ENCODE data around the gene STX5.

Gene STX5

GRCh38 chr11:62875698-62876478 is 44.0 kb upstream of the STX5 start:
- TF ChIP-seq, protein P1, sequence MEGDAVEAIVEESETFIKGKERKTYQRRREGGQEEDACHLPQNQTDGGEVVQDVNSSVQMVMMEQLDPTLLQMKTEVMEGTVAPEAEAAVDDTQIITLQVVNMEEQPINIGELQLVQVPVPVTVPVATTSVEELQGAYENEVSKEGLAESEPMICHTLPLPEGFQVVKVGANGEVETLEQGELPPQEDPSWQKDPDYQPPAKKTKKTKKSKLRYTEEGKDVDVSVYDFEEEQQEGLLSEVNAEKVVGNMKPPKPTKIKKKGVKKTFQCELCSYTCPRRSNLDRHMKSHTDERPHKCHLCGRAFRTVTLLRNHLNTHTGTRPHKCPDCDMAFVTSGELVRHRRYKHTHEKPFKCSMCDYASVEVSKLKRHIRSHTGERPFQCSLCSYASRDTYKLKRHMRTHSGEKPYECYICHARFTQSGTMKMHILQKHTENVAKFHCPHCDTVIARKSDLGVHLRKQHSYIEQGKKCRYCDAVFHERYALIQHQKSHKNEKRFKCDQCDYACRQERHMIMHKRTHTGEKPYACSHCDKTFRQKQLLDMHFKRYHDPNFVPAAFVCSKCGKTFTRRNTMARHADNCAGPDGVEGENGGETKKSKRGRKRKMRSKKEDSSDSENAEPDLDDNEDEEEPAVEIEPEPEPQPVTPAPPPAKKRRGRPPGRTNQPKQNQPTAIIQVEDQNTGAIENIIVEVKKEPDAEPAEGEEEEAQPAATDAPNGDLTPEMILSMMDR (IDR thresholded peaks at IDR 0.05), result no peak
- TF ChIP-seq ZFX (IDR thresholded peaks at IDR 0.05; ENCODE audit: borderline replicate concordance), result no peak
- H3K27ac ChIP-seq, result no peak overlapping the region

GRCh38 chr11:62874851-62875250 is 43.0 kb upstream of the STX5 start:
- TF ChIP-seq, protein P1 (IDR thresholded peaks at IDR 0.05), result no peak
- no peak for TF ChIP-seq ZFX (IDR thresholded peaks at IDR 0.05; ENCODE audit: borderline replicate concordance)
- H3K27ac ChIP-seq, result no peak overlapping the region

DNA sequence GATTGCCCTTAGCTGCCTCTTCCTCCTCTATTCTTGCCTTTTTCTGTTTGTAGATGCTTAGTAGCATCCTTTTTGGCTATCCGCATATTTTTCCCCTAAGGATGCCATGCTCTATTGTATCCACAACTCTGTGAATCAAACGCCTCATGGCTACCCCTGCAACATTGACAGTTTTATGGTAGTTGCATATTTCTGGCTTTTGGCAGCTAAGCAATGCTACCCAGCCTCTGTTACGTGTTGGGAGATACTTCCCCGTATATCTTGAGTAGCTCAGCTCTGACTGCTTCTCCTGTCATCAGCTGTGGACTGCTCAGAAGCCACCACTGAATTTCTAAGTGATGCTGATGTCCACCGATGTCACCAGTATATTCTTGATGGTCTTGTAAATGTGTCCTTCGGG is 33.8 kb upstream of the STX5 start:
- no peak for TF ChIP-seq ZFX (IDR thresholded peaks at IDR 0.05; ENCODE audit: borderline replicate concordance)
- TF ChIP-seq, protein P1 (IDR thresholded peaks at IDR 0.05), result no peak
- no peak overlapping the region for H3K27ac ChIP-seq

GRCh38 chr11:62863687-62864335 is 32.0 kb upstream of the STX5 start:
- H3K27ac ChIP-seq, result peak overlapping the region; percentile 48; the same call in 1 of the 2 replicates
- TF ChIP-seq, protein P1 (IDR thresholded peaks at IDR 0.05), result no peak
- no peak for TF ChIP-seq ZFX (IDR thresholded peaks at IDR 0.05; ENCODE audit: borderline replicate concordance)

- H3K27ac ChIP-seq, result peak overlapping the region; percentile 48
These were observed 29.8 kb upstream of the STX5 start for GRCh38 chr11:62861564-62862192.

GRCh38 chr11:62860835-62861563 is 29.1 kb upstream of the STX5 start:
- H3K27ac ChIP-seq, result peak overlapping the region; percentile 48
- TF ChIP-seq, protein P1 (IDR thresholded peaks at IDR 0.05), result no peak
- TF ChIP-seq ZFX (IDR thresholded peaks at IDR 0.05; ENCODE audit: borderline replicate concordance), result no peak

GRCh38 chr11:62859281-62859703 is 27.4 kb upstream of the STX5 start:
- peak overlapping the region; percentile 20; the same call in 1 of the 2 replicates for H3K27ac ChIP-seq
